GM12864 (cell line): ENCODE results near the gene PPP3CA.

Experiments used
- DNase-seq: peaks from one replicate; pipeline ENCODE4 v3.0.0-alpha.2; 2011; ENCODE audit warnings: low read depth
- H3K4me3 ChIP-seq: 2 replicates; pipeline ENCODE4 v1.5.1; 2011; ENCODE audit warnings: mild to moderate bottlenecking, low read depth, low read length, control low read depth
- TF ChIP-seq, protein P1 (sequence below): IDR thresholded peaks from 2 replicates; pipeline ENCODE4 v1.5.1; 2011; ENCODE audit warnings: low read depth, mild to moderate bottlenecking, moderate library complexity, low read length, control low read depth, inconsistent platforms; ENCODE audit errors: missing control alignments

The PPP3CA gene

GRCh38 chr4:101253121-101253520 is 94.2 kb downstream of the PPP3CA start:
- DNase-seq, result no peak
- no peak overlapping the region for H3K4me3 ChIP-seq
- TF ChIP-seq, protein P1, sequence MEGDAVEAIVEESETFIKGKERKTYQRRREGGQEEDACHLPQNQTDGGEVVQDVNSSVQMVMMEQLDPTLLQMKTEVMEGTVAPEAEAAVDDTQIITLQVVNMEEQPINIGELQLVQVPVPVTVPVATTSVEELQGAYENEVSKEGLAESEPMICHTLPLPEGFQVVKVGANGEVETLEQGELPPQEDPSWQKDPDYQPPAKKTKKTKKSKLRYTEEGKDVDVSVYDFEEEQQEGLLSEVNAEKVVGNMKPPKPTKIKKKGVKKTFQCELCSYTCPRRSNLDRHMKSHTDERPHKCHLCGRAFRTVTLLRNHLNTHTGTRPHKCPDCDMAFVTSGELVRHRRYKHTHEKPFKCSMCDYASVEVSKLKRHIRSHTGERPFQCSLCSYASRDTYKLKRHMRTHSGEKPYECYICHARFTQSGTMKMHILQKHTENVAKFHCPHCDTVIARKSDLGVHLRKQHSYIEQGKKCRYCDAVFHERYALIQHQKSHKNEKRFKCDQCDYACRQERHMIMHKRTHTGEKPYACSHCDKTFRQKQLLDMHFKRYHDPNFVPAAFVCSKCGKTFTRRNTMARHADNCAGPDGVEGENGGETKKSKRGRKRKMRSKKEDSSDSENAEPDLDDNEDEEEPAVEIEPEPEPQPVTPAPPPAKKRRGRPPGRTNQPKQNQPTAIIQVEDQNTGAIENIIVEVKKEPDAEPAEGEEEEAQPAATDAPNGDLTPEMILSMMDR, result no peak

- DNase-seq, result no peak
- TF ChIP-seq, protein P1, result no peak
- no peak overlapping the region for H3K4me3 ChIP-seq
Observed at GRCh38 chr4:101252721-101253120, 94.6 kb downstream of the PPP3CA start.

- TF ChIP-seq, protein P1, result no peak
- H3K4me3 ChIP-seq, result no peak overlapping the region
- no peak for DNase-seq
Observed at GRCh38 chr4:101251261-101251660, 96.1 kb downstream of the PPP3CA start.

DNA sequence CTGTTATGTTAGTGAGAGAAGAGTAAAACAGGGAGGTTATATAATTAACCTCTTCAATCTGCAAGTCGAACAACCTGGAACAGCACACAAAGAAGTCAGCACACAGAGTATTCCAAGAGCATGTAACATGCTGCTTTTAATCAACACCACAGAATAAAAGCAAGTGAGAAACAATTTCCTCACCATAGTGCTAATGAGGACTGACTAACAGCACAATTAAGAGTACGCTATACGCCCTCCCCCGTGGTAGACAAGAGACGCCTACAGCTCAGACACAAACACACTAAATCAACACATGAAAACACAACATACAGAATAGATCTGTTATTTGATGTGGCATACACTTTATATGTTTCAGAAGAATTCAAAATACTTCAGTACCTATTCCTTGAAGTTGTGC is 103.0 kb downstream of the PPP3CA start:
- H3K4me3 ChIP-seq, result no peak overlapping the region
- no peak for DNase-seq
- TF ChIP-seq, protein P1, result no peak

- TF ChIP-seq, protein P1, result no peak
- no peak overlapping the region for H3K4me3 ChIP-seq
- no peak for DNase-seq
Observed at GRCh38 chr4:101242441-101242840, 104.9 kb downstream of the PPP3CA start.

GRCh38 chr4:101240099-101240498 is 107.2 kb downstream of the PPP3CA start:
- DNase-seq, result no peak
- TF ChIP-seq, protein P1, result no peak
- no peak overlapping the region for H3K4me3 ChIP-seq

DNA sequence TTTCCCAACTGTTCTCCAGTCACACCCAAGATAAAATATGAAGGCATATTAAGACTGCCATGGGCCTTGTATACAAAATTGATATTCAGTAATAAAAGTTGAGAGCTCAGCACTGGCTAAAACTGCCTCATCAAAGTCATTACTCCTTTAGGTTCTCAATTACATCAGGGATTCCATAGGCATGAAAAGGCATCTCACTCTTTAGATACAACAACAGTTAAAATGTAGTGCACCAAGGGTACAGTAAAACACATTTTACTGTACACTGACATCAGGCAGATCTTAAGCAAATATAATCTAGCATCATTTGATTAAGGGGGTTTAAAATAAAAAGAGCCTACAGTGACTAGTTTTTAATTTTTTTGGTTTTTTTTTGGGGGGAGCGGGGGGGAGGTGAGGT is 107.7 kb downstream of the PPP3CA start:
- no peak overlapping the region for H3K4me3 ChIP-seq
- TF ChIP-seq, protein P1, result no peak
- DNase-seq, result no peak
